Measurements from ENCODE around the gene COL18A1. TPM values are rescaled to one million over a fixed set of nuclear protein-coding genes. Genes with fewer than 3 reads are reported as not detected.
A peak's percentile ranks its signal among the peaks of the same experiment; 100 is the strongest.

COL18A1 gene
- total and polyA plus RNA-seq, 8 donors = 38.7 to 301 (median 77.8) TPM

GRCh38 chr21:45466330-45467220, 61.6 kb downstream of the COL18A1 start:
- FAIRE-seq = no peak
- 57 to 65% methylated on average over 28 to 30 of the region's 30 CpGs for WGBS, 2 donors
- no peak for TF ChIP-seq CTCF (IDR thresholded peaks at IDR 0.05)
- peak in 3 of 6 donors; percentile 8 to 45 (median 33) for DNase-seq
- Histone ChIP-seq H3K27ac (no peak overlapping the region), H3K4me3 (no peak overlapping the region), H3K36me3 (no peaks in the 10 kb centered on the region), H3K9me3 (no peaks in the 10 kb centered on the region), H3K4me1 (peaks cover 4 to 17% (median 7%) of the 10 kb centered on the region in 3 donors), H3K27me3 (no peaks in the 10 kb centered on the region)
- intact Hi-C loops (cut with DNase I) = no loop called here
- no peak for ATAC-seq

GRCh38 chr21:45467221-45467779, 62.3 kb downstream of the COL18A1 start:
- H3K27me3 ChIP-seq = no peaks in the 10 kb centered on the region
- FAIRE-seq = no peak
- no peak overlapping the region for H3K4me3 ChIP-seq
- peaks cover 4 to 17% (median 7%) of the 10 kb centered on the region in 3 donors for H3K4me1 ChIP-seq
- 58 to 70% methylated on average over 18 to 25 of the region's 25 CpGs for WGBS, 2 donors
- no peaks in the 10 kb centered on the region for H3K36me3 ChIP-seq
- no peaks in the 10 kb centered on the region for H3K9me3 ChIP-seq
- intact Hi-C loops (cut with DNase I) = no loop called here
- TF ChIP-seq CTCF (IDR thresholded peaks at IDR 0.05) = no peak
- H3K27ac ChIP-seq = no peak overlapping the region
- peak in 3 of 6 donors; percentile 18 to 69 (median 56) for DNase-seq
- no peak for ATAC-seq

- Histone ChIP-seq H3K4me1 (peaks cover 4 to 17% (median 7%) of the 10 kb centered on the region in 3 donors), H3K9me3 (no peaks in the 10 kb centered on the region), H3K27ac (peak overlapping the region in 3 of 4 donors; percentile 2 to 60 (median 33)), H3K27me3 (no peaks in the 10 kb centered on the region), H3K36me3 (no peaks in the 10 kb centered on the region), H3K4me3 (no peak overlapping the region)
- intact Hi-C loops (cut with DNase I) = no loop called here
- peak in 3 of 6 donors; percentile 32 to 71 (median 54) for DNase-seq
- no peak for ATAC-seq
- TF ChIP-seq CTCF (IDR thresholded peaks at IDR 0.05) = no peak
- no peak for FAIRE-seq
- WGBS, 2 donors = 85 to 89% methylated on average over 43 to 45 of the region's 45 CpGs
Observed at GRCh38 chr21:45468051-45468970, 63.3 kb downstream of the COL18A1 start.

GRCh38 chr21:45468971-45469272, 64.0 kb downstream of the COL18A1 start:
- FAIRE-seq (no peak), DNase-seq (peak in 1 of 6 donors; percentile 70), ATAC-seq (no peak)
- H3K27me3 ChIP-seq = no peaks in the 10 kb centered on the region
- no peaks in the 10 kb centered on the region for H3K36me3 ChIP-seq
- no peak overlapping the region for H3K4me3 ChIP-seq
- intact Hi-C loops (cut with DNase I) = no loop called here
- WGBS, 2 donors = 86 to 94% methylated on average over 14 of the region's 14 CpGs
- no peaks in the 10 kb centered on the region for H3K9me3 ChIP-seq
- peaks cover 4 to 17% (median 7%) of the 10 kb centered on the region in 3 donors for H3K4me1 ChIP-seq
- H3K27ac ChIP-seq = peak overlapping the region in 3 of 4 donors; percentile 2 to 60 (median 33)
- no peak for TF ChIP-seq CTCF (IDR thresholded peaks at IDR 0.05)
